Uterus (tissue), 4 donors: Measurements from ENCODE around the gene EGFL8. TPM values are rescaled to one million over a fixed set of nuclear protein-coding genes. Genes with fewer than 3 reads are reported as not detected.
A peak's percentile ranks its signal among the peaks of the same experiment; 100 is the strongest.
"Not testable (repeated sequence)": the region's sequence is repeated elsewhere in the genome, so short reads cannot be mapped to it uniquely, and the experiment has no call there.

Experiments
- DNase-seq, 2 donors: peaks; one replicate each; pipeline ENCODE4 v3.0.0-alpha.2; 2019 to 2020
- H3K27ac ChIP-seq, 2 donors: fragments of 200-600 bp; sonication (generic); 1 replicate in 1 of 2; 2 replicates in 1 of 2; pipeline ENCODE4 v1.5.1; 2016 to 2018
- H3K27me3 ChIP-seq, 2 donors: fragments of 200-600 bp; sonication (generic); one replicate each; pipeline ENCODE4 v1.5.1; 2018 to 2019; ENCODE audit warnings: control low read depth in 1 of 2
- H3K36me3 ChIP-seq, 2 donors: fragments of 200-600 bp; sonication (generic); one replicate each; pipeline ENCODE4 v1.5.1; 2019; ENCODE audit warnings: control low read depth in 1 of 2
- H3K4me1 ChIP-seq, 2 donors: fragments of 200-600 bp; sonication (generic); one replicate each; pipeline ENCODE4 v1.5.1; 2018 to 2019; ENCODE audit warnings: control low read depth in 1 of 2
- H3K4me3 ChIP-seq, 2 donors: fragments of 200-600 bp; sonication (generic); 1 replicate in 1 of 2; 2 replicates in 1 of 2; pipeline ENCODE4 v1.5.1; 2018 to 2019; ENCODE audit warnings: mild to moderate bottlenecking in 1 of 2
- H3K9me3 ChIP-seq, 2 donors: fragments of 200-600 bp; sonication (generic); one replicate each; pipeline ENCODE4 v1.5.1; 2019; ENCODE audit warnings: control low read depth in 1 of 2
- POLR2A ChIP-seq, 2 donors: fragments of 450-650 bp; IDR thresholded peaks; one replicate each; pipeline ENCODE4 v1.6.1; 2016; ENCODE audit warnings: antibody characterized with exemption in 2 of 2, mild to moderate bottlenecking in 1 of 2, moderate library complexity in 1 of 2
- intact Hi-C: fragments of 100-400 bp; cut with DNase I; formaldehyde crosslinking; loops from one replicate; pipeline ENCODE4 v1.15.1; 2023; ENCODE audit warnings: low total_unique reads
- total RNA-seq, 4 donors: library from RNA; depleted of rRNA in 3 of 4; stranded (reverse); fragments of >200 nt in 3 of 4; gene quantifications; one replicate each; pipeline versions ENCODE4 v1.1.0 to v1.2.4, GENCODE V29; 2014 to 2023
- TF ChIP-seq, protein P1 (sequence below), 4 experiments: fragments of 200-600 bp in 2 of 4; fragments of 450-650 bp in 2 of 4; sonication (generic) in 2 of 4; IDR thresholded peaks; one replicate each; pipeline ENCODE4 v1.5.1; 2016 to 2019; ENCODE audit warnings: antibody characterized with exemption in 4 of 4, mild to moderate bottlenecking in 2 of 4, moderate library complexity in 1 of 4
- donor health status: DM: yes; HTN: yes; CAD: no.

EGFL8 gene
- total RNA-seq, 4 donors from 2014 or later = 9.2 to 54.8 (median 20.2) TPM

DNA sequence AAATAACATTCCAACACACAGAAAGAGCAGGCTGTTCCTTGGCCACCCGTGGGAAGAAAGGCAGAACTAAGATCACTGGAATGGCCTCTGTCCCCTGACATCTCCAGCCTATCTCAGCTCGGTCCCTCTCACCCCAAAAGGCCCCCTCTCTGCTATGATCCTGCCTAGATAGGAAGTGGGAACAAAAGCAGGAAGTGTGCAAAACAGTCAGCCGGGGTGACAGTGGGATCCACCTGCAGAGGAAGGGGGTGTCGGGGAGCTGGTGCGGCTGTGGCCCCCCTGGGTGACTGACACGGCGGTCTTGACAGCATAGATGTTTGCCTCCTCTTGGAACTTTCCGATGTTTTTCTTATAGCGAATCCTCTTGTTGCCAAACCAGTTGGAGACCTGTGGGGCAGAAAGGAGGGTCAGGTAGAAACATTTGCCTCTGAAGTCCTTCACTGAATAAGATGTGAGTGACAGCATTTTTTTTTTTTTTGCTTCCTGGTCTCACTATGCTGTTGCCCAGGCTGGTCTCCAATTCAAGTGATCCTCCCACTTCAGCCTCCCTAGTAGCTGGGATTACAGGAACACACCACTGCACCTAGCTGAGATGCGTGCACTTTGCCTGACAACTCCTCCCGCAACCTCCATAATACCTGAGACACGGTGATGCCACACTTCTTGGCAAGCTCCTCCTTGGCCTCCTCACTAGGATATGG is 22.8 kb downstream of the EGFL8 start:
- no peak for TF ChIP-seq POLR2A (IDR thresholded peaks at IDR 0.05)
- TF ChIP-seq, protein P1, sequence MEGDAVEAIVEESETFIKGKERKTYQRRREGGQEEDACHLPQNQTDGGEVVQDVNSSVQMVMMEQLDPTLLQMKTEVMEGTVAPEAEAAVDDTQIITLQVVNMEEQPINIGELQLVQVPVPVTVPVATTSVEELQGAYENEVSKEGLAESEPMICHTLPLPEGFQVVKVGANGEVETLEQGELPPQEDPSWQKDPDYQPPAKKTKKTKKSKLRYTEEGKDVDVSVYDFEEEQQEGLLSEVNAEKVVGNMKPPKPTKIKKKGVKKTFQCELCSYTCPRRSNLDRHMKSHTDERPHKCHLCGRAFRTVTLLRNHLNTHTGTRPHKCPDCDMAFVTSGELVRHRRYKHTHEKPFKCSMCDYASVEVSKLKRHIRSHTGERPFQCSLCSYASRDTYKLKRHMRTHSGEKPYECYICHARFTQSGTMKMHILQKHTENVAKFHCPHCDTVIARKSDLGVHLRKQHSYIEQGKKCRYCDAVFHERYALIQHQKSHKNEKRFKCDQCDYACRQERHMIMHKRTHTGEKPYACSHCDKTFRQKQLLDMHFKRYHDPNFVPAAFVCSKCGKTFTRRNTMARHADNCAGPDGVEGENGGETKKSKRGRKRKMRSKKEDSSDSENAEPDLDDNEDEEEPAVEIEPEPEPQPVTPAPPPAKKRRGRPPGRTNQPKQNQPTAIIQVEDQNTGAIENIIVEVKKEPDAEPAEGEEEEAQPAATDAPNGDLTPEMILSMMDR (IDR thresholded peaks at IDR 0.05) = no peak
- Histone ChIP-seq H3K4me1 (no peaks in the 10 kb centered on the region), H3K36me3 (no peaks in the 10 kb centered on the region), H3K4me3 (no peak overlapping the region), H3K9me3 (no peaks in the 10 kb centered on the region), H3K27me3 (no peaks in the 10 kb centered on the region), H3K27ac (peak overlapping the region; percentile 83 to 100)
- DNase-seq = no peak
- intact Hi-C loops = no loop called here

- not testable (repeated sequence) for H3K4me1 ChIP-seq
Measured at GRCh38 chr6:32187725-32188380, 23.5 kb downstream of the EGFL8 start.

DNA sequence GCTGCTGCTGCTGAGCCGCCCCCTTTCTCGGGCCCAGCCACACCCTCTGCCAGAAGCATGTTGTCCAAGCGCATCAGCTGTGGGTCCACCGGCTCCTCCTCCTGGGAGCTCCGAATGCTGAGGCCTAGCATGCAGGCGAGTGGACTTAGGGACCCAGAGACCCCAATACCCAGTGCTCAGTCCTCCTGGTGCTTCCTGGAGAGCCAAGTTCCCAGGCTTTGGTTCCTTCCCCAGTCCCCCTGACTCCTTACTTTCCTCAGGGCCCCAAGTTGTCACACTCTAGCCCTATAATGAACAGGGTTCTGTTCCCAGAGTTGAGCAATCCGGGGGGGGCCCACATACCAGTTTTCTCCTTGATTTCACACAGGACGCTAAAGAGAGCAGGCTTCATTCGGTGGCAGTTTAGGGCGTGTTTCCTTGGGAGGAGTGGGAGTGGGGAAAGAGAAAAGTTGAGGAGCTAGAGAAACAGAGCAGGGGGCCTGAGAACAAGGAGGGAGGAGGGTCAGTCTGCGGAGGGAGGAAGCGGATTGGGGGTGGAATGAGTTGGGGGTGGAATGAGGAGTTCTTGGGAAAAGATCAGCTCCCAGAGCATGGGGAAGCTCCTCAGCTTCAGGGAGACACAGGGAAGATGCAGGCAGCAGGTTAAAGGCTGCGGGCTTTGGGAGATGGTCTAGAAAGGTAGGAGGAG is 24.1 kb downstream of the EGFL8 start:
- TF ChIP-seq POLR2A (IDR thresholded peaks at IDR 0.05) = peak in 1 of 2 donors; percentile 8
- TF ChIP-seq, protein P1 (IDR thresholded peaks at IDR 0.05) = no peak
- Histone ChIP-seq H3K4me3 (peak overlapping the region; percentile 85 to 98), H3K36me3 (no peaks in the 10 kb centered on the region), H3K27ac (peak overlapping the region; percentile 98 to 100), H3K27me3 (no peaks in the 10 kb centered on the region), H3K4me1 (no peaks in the 10 kb centered on the region), H3K9me3 (no peaks in the 10 kb centered on the region)
- DNase-seq = peak; percentile 68 to 73
- intact Hi-C loops = no loop called here

More at GRCh38 chr6:32187725-32188380, 23.5 kb downstream of the EGFL8 start:
- intact Hi-C loops, DNase-seq, H3K27me3 ChIP-seq, H3K36me3 ChIP-seq, H3K9me3 ChIP-seq: not testable (repeated sequence)
- H3K4me3 ChIP-seq = peak overlapping the region in 1 of 2 donors; percentile 85
- H3K27ac ChIP-seq = peak overlapping the region; percentile 98 to 100

DNA sequence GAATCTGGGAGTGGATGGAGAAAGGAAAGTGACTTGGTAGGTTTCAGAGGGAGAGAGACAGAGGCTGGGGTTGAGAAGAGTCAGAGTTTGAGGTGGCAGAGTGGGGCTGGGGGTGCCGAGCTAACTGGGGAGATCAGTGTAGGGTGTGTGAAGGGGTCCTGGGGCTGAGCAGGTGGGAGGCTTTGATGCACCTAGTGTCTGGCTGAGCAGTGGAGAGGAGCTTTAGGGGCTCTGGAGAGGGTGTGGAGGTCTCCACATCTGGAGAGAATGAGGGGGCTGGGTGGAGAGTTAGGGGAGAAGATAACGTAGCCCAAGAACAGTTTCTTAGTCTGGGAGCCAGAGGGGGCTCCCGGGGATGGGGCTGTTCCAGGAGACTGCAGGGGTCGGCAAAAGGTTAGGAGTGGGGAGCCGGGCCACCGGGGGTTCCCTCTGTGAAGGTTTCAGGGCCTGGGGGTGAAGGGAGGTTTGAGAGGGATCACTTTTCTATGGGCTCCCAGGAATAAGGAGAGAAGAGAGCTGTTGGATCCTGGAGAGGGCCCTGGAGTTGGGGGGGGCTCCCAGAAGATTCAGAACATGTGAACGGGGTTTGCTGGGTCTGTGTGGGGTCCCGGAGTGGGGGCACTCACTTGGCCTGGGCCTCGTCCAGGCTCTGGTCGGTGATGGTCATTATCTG is 24.8 kb downstream of the EGFL8 start:
- H3K9me3 ChIP-seq = no peaks in the 10 kb centered on the region
- H3K27ac ChIP-seq = peak overlapping the region; percentile 98 to 100
- H3K4me3 ChIP-seq = peak overlapping the region; percentile 85 to 98
- no peak for TF ChIP-seq POLR2A (IDR thresholded peaks at IDR 0.05)
- TF ChIP-seq, protein P1 (IDR thresholded peaks at IDR 0.05) = no peak
- no peaks in the 10 kb centered on the region for H3K36me3 ChIP-seq
- H3K27me3 ChIP-seq = no peaks in the 10 kb centered on the region
- intact Hi-C loops = no loop called here
- H3K4me1 ChIP-seq = no peaks in the 10 kb centered on the region
- DNase-seq = no peak

- intact Hi-C loops = no loop called here
- TF ChIP-seq POLR2A (IDR thresholded peaks at IDR 0.05) = no peak
- TF ChIP-seq, protein P1 (IDR thresholded peaks at IDR 0.05) = no peak
- Histone ChIP-seq H3K9me3 (no peaks in the 10 kb centered on the region), H3K27me3 (no peaks in the 10 kb centered on the region), H3K27ac (peak overlapping the region; percentile 98 to 100), H3K36me3 (no peaks in the 10 kb centered on the region), H3K4me1 (no peaks in the 10 kb centered on the region), H3K4me3 (peak overlapping the region; percentile 85 to 98)
- DNase-seq = peak in 1 of 2 donors; percentile 57
Measured at GRCh38 chr6:32189742-32190053, 25.3 kb downstream of the EGFL8 start.
